HUDEP-2 (cell line): Measurements from ENCODE around the gene RRP1B.
"Not testable (repeated sequence)": the region's sequence is repeated elsewhere in the genome, so short reads cannot be mapped to it uniquely, and the experiment has no call there.

Experiments
- DNase-seq, 76 experiments: peaks; one replicate each; lab custom pipeline; 2025; ENCODE audit not compliant: unreplicated experiment in 76 of 76; lab: John Stamatoyannopoulos, UW

RRP1B gene

DNA sequence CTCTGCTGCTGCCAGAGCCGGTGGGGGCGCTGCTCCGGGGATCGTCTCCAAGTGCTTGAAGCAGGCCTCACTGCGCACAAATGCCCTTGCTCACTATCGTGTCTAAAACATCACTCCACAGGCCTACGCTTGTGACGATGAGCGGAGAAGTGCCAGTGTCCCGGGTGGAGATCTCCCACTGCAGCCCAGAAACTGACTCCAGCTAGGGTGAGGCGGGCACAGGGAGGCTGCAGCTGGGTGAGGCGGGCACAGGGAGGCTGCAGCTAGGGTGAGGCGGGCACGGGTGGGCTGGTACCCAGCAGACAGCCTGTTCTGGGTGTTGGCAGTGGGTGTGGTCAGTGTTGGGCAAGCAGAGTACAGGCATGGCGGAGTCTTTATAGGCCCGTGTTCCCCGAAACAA is 36.9 kb downstream of the RRP1B start:
- no peak for DNase-seq

- no peak for DNase-seq
These were observed 38.6 kb downstream of the RRP1B start for GRCh38 chr21:43697758-43698643.

DNA sequence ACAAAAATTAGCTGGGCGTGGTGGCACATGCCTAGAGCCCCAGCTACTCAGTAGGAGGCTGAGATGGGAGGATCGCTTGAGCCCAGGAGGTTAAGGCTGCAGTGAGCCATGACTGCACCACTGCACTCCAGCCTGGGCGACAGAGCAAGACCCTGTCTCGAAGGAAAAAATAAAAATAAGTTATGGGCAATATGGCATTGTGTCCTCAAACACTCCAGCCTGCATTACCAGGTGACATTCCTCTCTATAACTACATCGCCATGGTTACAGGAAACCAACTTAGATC is 40.1 kb downstream of the RRP1B start:
- not testable (repeated sequence) for DNase-seq

DNA sequence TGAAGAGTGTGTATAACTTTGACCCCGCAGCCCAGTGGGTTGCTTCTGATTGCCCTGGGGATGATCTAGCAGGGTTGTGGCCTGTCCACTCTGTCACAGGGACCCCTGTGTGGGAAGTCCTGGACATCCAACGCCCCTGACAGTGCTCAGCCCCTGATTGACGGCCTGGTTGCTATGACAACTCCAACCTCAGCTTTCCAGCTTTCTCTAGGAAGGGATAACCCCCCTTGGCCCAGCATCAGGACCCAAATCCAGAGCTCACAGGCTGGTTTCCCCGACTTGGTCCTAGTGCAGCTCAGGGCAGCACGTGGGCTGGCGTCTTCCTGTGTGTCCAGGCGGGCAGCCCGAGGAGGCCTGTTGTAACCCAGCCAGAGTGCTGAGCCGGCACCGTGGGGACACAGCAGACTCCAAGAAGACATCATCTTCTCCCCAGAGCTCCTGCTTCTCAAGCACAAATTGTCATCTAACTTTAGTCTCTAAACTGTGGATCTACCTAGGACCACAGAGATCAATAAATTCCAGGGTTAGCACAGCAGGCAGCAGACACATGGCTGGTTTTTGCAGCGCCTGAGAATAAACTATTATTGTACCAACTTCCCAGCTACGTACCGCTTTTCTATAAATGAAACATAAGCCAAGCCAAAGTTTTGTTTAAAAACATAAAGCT is 40.7 kb downstream of the RRP1B start:
- DNase-seq, result no peak

DNA sequence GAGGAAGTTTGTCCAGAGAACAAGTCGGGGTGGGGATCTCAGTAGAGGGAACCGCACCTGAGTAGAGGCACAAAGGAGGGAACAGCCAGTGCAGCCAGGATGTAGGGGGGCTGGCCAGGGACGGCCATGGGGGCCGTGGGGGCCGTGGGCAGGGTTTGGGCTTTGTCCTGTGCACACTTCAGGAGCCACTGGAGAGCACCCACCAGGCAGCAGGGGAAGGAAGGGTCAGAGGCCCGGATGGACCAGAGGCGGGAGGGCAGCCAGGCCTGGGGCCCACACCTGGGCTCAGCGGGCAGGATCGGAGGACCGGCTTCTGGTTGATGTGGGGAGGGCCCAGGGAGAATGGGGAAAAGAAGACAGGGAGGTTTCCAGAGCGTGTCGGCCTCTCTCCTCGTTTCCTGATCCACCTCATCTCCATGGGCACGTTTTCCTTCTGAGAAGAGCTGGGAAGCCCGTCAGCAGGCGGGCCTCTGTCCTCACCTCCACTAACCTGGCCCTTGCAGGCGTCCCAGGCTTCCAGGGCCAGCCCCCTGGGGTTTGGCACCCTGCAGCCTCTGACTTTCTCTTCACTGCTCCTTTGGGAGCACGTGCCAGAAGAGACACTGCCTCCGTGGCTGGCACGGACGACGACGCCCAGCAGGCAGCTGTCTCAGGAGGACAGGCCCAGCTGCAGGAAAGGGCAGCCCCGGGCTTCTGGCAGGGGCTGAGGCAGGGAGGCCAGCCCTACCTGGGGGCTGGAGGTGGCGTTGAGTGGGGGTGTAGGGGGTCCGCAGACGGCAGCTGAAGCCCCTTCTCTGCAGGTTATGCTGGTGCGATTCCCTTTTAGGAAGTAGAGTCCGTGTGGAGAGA is 42.8 kb downstream of the RRP1B start:
- no peak for DNase-seq

DNA sequence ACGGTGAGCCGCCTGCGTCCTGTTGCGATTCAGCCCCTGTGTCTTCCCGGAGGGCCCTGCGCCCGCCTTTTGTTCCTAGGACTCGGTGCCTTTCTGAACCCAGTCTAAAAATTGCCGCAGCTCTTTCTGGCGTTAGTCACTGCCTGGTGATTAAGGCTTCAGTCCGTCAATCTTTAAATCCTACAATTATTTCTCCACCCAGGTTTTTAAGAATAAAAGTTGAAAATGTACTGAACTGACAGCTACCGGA is 43.4 kb downstream of the RRP1B start:
- no peak for DNase-seq

DNA sequence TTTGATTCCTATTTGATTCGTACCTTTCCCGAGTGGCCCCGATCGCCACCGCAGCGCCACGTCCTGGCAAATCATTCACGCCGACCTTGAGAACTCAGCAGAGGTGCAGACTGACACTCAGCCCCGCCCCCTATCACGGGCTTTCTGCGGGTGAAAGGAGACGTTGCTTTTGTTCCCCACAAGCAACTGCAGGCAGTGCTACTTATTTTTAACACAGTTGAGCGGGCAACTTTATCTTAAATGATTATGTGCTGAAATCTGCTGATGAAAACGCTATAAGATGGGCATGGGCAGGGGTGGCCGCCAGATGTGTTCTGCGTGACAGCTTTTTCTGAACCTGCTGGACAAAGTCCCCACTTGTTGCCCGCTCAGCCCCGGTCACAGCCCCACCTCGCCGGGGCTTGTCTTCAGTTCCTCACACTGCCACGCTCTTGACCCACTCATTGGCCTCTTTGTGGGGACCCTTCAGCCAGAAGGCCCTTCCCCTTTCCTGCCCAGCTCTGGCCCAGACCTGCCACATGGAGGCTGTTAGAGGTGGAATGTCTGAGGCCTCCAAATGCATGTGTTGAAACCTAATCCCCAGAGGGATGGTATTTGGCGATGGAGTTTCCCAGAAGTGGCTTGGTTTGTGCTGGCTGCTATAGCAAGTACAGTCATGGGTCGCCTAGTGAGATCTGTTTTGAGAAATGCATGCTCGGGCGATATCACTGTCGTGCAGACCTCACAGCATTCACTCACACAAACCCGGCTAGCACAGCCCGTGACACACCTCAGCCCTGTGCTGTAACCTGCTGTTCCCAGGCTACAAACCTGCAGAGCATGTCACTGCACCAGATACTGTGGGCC is 43.9 kb downstream of the RRP1B start:
- no peak for DNase-seq

- DNase-seq, result no peak
These were observed 48.1 kb downstream of the RRP1B start for GRCh38 chr21:43707462-43707861.

GRCh38 chr21:43708745-43709381 is 49.5 kb downstream of the RRP1B start:
- no peak for DNase-seq

DNA sequence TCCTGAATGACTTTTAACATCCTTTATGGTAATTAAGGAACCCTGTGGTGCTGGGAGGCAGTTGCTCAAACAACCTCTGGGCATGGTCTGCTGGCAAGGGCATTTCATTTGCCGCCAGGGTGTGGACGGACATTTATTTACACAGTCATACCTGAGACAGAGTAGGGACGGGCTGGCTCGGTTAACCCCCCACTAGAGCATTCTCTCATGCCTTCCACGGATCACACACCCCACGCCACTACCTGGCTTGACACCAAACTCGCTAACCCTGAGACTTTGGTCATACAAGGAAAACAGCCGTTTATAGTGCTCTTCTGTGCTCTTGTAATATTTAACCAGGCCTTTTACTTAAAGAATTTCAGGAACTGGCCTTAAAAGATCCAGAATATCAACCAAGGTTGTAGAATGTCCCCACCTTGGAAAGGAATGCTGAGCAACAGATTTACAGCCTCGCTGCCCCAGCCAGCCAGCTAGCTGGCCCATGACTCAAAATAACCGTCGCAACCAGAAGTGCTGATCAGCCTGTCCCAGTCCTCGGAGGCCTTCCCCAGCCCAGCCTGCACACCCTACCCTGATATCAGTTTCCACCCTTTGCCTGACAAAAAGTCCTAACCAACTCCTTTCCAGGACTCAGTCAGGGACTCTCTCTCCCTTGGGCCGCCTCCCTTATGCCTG is 53.0 kb downstream of the RRP1B start:
- peak in 13 of 76 experiments; percentile 21 to 71 (median 40) for DNase-seq

- not testable (repeated sequence) for DNase-seq
These were observed 53.8 kb downstream of the RRP1B start for GRCh38 chr21:43713123-43713522.

DNA sequence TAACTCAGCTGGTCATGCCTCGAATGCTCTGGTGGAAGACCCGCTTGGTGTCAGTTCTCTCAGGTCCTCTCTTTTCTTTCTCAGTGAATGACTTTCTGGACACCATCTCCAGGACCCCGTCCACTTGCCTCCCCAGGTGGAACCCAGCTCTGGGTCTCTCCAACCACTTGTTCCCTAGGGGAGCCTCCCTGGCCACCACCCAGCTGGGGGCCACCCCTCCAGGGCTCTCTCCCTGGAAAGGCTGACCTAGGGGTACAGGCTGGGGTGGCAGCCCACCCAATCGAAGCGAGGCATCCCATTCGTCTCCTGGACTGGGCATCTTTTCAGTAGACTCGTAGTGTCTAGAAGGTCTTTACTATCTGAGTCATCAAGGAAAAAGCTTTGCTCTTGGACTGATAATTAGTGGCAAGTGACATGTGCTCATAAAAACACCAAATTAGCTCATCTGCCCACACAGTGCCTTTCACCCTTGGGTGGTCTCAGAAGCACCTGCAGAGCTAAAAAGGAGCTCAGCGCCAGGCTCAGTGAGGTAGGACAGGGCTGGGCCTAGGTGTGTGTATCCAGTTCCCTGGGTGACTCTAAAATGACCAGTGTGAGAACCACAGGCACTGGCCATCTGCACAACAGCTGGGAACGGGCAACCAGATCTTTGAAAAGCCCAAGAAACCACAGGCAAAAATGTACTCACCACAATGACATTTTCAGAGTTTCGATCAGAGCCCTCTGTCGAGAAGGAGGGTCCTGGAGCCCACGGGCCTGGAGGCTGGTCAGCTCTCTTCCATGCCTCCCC is 57.2 kb downstream of the RRP1B start:
- DNase-seq, result no peak

DNA sequence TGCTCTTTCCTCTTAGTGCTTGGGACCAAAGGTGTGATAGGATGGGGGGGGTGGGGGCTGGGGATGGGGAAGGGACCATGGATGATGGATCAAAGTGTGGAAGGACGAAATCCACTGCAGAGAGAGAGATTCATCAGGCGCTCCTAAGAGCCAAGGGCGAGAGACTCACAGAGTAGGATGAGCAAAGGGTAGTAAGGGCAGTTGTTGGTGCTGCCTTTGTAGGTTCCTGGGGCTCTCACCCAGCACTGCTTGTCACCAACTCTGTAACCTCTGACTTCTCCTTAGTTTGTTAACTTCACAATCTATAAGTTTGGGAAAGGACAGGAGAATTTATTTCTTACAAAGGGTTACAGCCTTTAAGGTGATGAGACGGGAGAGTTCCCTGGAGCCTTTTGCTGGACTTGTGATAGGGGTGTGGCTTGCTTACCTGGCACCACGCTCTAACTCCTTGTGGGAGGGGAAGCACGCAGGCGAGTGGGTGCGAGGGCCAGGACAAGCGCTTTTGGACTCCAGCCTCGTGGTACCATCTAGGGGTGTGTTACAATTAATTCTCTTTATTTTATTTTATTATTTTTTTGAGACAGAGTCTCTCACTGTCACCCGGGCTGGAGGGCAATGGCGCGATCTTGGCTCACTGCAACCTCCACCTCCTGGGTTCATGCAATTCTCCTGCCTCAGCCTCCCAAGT is 58.0 kb downstream of the RRP1B start:
- DNase-seq, result no peak

- peak in 1 of 76 experiments; percentile 57 for DNase-seq
These were observed 58.9 kb downstream of the RRP1B start for GRCh38 chr21:43717967-43718871.

GRCh38 chr21:43718872-43719747 is 59.8 kb downstream of the RRP1B start, which contains the start of gene PDXK:
Gene PDXK, plus strand, starts transcription at chr21:43719129. Its CDS starts 166 bp downstream, at chr21:43719295.
- peak in 73 of 76 experiments; percentile 24 to 93 (median 82) for DNase-seq
